ENCODE measurements around the gene NXT1. TPM values are rescaled to one million over a fixed set of nuclear protein-coding genes. Genes with fewer than 3 reads are reported as not detected.

Gene NXT1
- total RNA-seq, 2 experiments from 2014 or later: 34.4 to 35.5 TPM

GRCh38 chr20:23332467-23332866, 18.1 kb upstream of the NXT1 start:
- POLR2A ChIA-PET: no interaction called here
- Mint-ChIP-seq H3K4me3 (no peak overlapping the region), H3K9me3 (ENCODE audit: low read depth) (no peaks in the 10 kb centered on the region), H3K27ac (no peak overlapping the region), H3K27me3 (no peaks in the 10 kb centered on the region), H3K36me3 (ENCODE audit: low read depth) (no peaks in the 10 kb centered on the region), H3K4me1 (no peaks in the 10 kb centered on the region)
- CTCF ChIA-PET: no interaction called here
- ATAC-seq: no peak
- DNase-seq: no peak
- intact Hi-C loops (cut with DNase I, micrococcal nuclease): no loop called here

DNA sequence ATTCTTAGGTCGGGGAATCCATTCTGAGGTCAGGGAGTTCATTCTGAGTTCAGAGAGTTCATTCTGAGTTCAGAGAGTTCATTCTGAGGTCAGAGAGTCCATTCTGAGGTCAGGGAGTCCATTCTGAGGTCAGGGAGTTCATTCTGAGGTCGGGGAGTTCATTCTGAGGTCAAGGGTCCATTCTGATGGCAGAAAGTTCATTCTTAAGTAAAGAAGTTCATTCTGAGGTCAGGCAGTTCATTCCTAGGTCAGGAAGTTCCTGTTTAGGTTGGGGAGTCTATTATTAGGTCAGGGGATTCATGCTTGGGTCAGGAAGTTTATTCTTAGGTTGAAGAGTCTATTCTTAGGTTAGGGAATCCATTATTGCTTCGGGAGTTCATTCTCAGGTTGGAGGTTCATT, 16.5 kb upstream of the NXT1 start:
- CTCF ChIA-PET: no interaction called here
- Mint-ChIP-seq H3K36me3 (ENCODE audit: low read depth) (no peaks in the 10 kb centered on the region), H3K4me3 (no peak overlapping the region), H3K9me3 (ENCODE audit: low read depth) (no peaks in the 10 kb centered on the region), H3K27me3 (no peaks in the 10 kb centered on the region), H3K27ac (no peak overlapping the region), H3K4me1 (no peaks in the 10 kb centered on the region)
- POLR2A ChIA-PET: no interaction called here
- ATAC-seq: no peak
- no peak for DNase-seq
- intact Hi-C loops (cut with DNase I, micrococcal nuclease): no loop called here

DNA sequence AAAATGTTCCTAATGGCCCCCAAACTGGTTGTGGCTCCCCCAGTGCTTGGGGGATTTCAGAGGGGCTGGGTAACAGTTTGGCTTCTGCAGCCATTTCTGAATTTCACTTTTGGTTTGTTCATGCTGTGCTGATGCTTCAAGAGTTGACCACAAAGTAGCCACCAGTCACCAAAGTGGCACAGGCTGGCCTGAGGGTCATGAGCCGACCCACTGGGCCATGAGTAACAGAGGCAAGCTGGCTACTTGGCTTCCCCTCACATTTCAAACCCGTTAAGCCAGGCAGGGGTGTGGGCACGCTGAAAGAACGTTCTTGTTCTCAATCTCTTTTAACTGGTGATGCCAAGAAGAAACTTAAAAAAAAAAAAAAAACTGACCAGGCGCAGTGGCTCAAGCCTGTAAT, 15.1 kb upstream of the NXT1 start:
- Mint-ChIP-seq H3K36me3 (ENCODE audit: low read depth) (no peaks in the 10 kb centered on the region), H3K9me3 (ENCODE audit: low read depth) (no peaks in the 10 kb centered on the region), H3K27me3 (no peaks in the 10 kb centered on the region), H3K27ac (no peak overlapping the region), H3K4me3 (no peak overlapping the region), H3K4me1 (no peaks in the 10 kb centered on the region)
- intact Hi-C loops (cut with DNase I, micrococcal nuclease): no loop called here
- CTCF ChIA-PET: no interaction called here
- ATAC-seq (no peak), DNase-seq (no peak)
- POLR2A ChIA-PET: no interaction called here

- Mint-ChIP-seq H3K27ac (no peak overlapping the region), H3K9me3 (ENCODE audit: low read depth) (no peaks in the 10 kb centered on the region), H3K4me1 (no peaks in the 10 kb centered on the region), H3K27me3 (no peaks in the 10 kb centered on the region), H3K4me3 (no peak overlapping the region), H3K36me3 (ENCODE audit: low read depth) (no peaks in the 10 kb centered on the region)
- ChIA-PET CTCF (no interaction called here), POLR2A (no interaction called here)
- intact Hi-C loops (cut with DNase I, micrococcal nuclease): no loop called here
- ATAC-seq (no peak), DNase-seq (no peak)
Observed at GRCh38 chr20:23336476-23336875, 14.1 kb upstream of the NXT1 start.

- H3K4me3 Mint-ChIP-seq: no peak overlapping the region
- no peaks in the 10 kb centered on the region for H3K9me3 Mint-ChIP-seq (ENCODE audit: low read depth)
- ATAC-seq (no peak), DNase-seq (no peak)
- no peaks in the 10 kb centered on the region for H3K36me3 Mint-ChIP-seq (ENCODE audit: low read depth)
- intact Hi-C loops (cut with DNase I, micrococcal nuclease): no loop called here
- ChIA-PET CTCF (no interaction called here), POLR2A (interaction anchor here (0.6 kb wide), 1 partner anchor 52 kb away, joined by 6 read pairs; no protein-coding TSS in a partner anchor)
- no peaks in the 10 kb centered on the region for H3K4me1 Mint-ChIP-seq
- no peak overlapping the region for H3K27ac Mint-ChIP-seq
- H3K27me3 Mint-ChIP-seq: no peaks in the 10 kb centered on the region
Observed at GRCh38 chr20:23337312-23337711, 13.3 kb upstream of the NXT1 start.

- ATAC-seq (no peak), DNase-seq (no peak)
- no peaks in the 10 kb centered on the region for H3K36me3 Mint-ChIP-seq (ENCODE audit: low read depth)
- no peaks in the 10 kb centered on the region for H3K27me3 Mint-ChIP-seq
- no peak overlapping the region for H3K4me3 Mint-ChIP-seq
- CTCF ChIA-PET: interaction anchor here (1.0 to 2.7 kb wide), 4 partner anchors 17 to 655 kb away, joined by 3 to 13 read pairs (median 4); no protein-coding TSS in a partner anchor
- POLR2A ChIA-PET: no interaction called here
- H3K9me3 Mint-ChIP-seq (ENCODE audit: low read depth): no peaks in the 10 kb centered on the region
- intact Hi-C loops (cut with DNase I, micrococcal nuclease): loop anchor here (1.0 to 10.0 kb wide), 4 partner anchors 285 to 1003 kb away; no protein-coding TSS in a partner anchor
- H3K4me1 Mint-ChIP-seq: no peaks in the 10 kb centered on the region
- no peak overlapping the region for H3K27ac Mint-ChIP-seq
Observed at GRCh38 chr20:23339986-23340385, 10.6 kb upstream of the NXT1 start.

DNA sequence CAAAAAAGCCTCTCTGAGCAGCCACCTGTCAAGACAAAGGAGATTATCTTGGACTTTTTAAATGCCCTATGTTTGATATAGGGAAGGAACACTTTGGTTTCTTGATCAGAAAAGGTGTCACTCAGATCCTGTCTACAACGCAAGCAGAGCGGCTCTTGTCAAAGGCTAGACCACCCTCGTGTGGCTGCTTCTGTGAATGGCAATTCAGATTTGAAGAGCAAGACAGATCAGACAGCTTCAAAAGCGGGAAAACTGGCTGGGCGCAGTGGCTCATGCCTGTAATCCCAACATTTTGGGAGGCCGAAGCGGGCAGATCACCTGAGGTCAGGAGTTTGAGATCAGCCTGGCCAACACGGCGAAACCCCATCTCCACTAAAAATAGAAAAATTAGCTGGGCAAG, 10.1 kb upstream of the NXT1 start:
- POLR2A ChIA-PET: no interaction called here
- peak; percentile 61 for DNase-seq
- Mint-ChIP-seq H3K9me3 (ENCODE audit: low read depth) (no peaks in the 10 kb centered on the region), H3K27me3 (no peaks in the 10 kb centered on the region), H3K36me3 (ENCODE audit: low read depth) (no peaks in the 10 kb centered on the region), H3K4me3 (no peak overlapping the region), H3K27ac (no peak overlapping the region), H3K4me1 (no peaks in the 10 kb centered on the region)
- peak; percentile 47 for ATAC-seq
- intact Hi-C loops (cut with DNase I, micrococcal nuclease): loop anchor here (1.0 to 10.0 kb wide), 4 partner anchors 286 to 1003 kb away; no protein-coding TSS in a partner anchor
- CTCF ChIA-PET: interaction anchor here (0.6 to 2.7 kb wide), 8 partner anchors 17 to 1000 kb away, joined by 3 to 13 read pairs (median 3); no protein-coding TSS in a partner anchor

DNA sequence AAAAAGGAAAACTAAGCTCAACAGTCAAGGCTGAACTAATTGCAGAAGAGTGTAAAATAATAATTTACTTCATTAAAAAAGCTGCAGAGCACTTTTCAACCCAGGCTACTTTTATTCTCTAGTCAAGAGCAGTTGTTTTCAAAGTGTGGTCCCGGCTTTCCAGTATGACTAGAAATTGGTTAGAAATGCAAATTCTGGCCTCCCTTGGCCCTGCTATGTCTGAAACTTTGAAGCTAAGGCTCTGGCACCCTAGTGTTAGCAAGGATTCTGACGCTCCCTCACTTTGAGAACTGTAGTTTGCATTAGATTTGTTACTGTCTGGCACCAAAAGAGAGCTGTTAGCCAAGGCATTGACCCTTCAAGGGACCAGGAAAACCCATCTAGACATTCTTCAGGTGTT, 9.5 kb upstream of the NXT1 start:
- ATAC-seq: no peak
- Mint-ChIP-seq H3K4me3 (no peak overlapping the region), H3K27ac (no peak overlapping the region), H3K27me3 (no peaks in the 10 kb centered on the region), H3K9me3 (ENCODE audit: low read depth) (no peaks in the 10 kb centered on the region), H3K36me3 (ENCODE audit: low read depth) (no peaks in the 10 kb centered on the region), H3K4me1 (no peaks in the 10 kb centered on the region)
- POLR2A ChIA-PET: no interaction called here
- no peak for DNase-seq
- CTCF ChIA-PET: interaction anchor here (0.6 to 2.7 kb wide), 7 partner anchors 18 to 1000 kb away, joined by 3 to 13 read pairs (median 3); no protein-coding TSS in a partner anchor
- intact Hi-C loops (cut with DNase I, micrococcal nuclease): loop anchor here (5.0 to 10.0 kb wide), 3 partner anchors 286 to 1004 kb away; no protein-coding TSS in a partner anchor

GRCh38 chr20:23343590-23343989, 7.0 kb upstream of the NXT1 start:
- DNase-seq (no peak), ATAC-seq (no peak)
- ChIA-PET POLR2A (no interaction called here), CTCF (interaction anchor here (0.6 kb wide), 1 partner anchor 14 kb away, joined by 3 read pairs; no protein-coding TSS in a partner anchor)
- H3K9me3 Mint-ChIP-seq (ENCODE audit: low read depth): no peaks in the 10 kb centered on the region
- H3K4me1 Mint-ChIP-seq: peaks cover under 1% of the 10 kb centered on the region
- H3K4me3 Mint-ChIP-seq: no peak overlapping the region
- no peaks in the 10 kb centered on the region for H3K27me3 Mint-ChIP-seq
- no peak overlapping the region for H3K27ac Mint-ChIP-seq
- intact Hi-C loops (cut with DNase I, micrococcal nuclease): loop anchor here (5.0 to 10.0 kb wide), 3 partner anchors 289 to 1006 kb away; no protein-coding TSS in a partner anchor
- no peaks in the 10 kb centered on the region for H3K36me3 Mint-ChIP-seq (ENCODE audit: low read depth)

GRCh38 chr20:23344336-23344735, 6.3 kb upstream of the NXT1 start:
- no peak overlapping the region for H3K4me3 Mint-ChIP-seq
- intact Hi-C loops (cut with DNase I, micrococcal nuclease): loop anchor here (5.0 to 10.0 kb wide), 3 partner anchors 290 to 1007 kb away; no protein-coding TSS in a partner anchor
- H3K9me3 Mint-ChIP-seq (ENCODE audit: low read depth): no peaks in the 10 kb centered on the region
- ATAC-seq (no peak), DNase-seq (no peak)
- ChIA-PET POLR2A (no interaction called here), CTCF (interaction anchor here (0.6 kb wide), 1 partner anchor 14 kb away, joined by 3 read pairs; no protein-coding TSS in a partner anchor)
- peaks cover 7% of the 10 kb centered on the region for H3K4me1 Mint-ChIP-seq
- no peaks in the 10 kb centered on the region for H3K27me3 Mint-ChIP-seq
- no peak overlapping the region for H3K27ac Mint-ChIP-seq
- H3K36me3 Mint-ChIP-seq (ENCODE audit: low read depth): no peaks in the 10 kb centered on the region

GRCh38 chr20:23346002-23346401, 4.6 kb upstream of the NXT1 start:
- POLR2A ChIA-PET: no interaction called here
- Mint-ChIP-seq H3K4me3 (no peak overlapping the region), H3K9me3 (ENCODE audit: low read depth) (no peaks in the 10 kb centered on the region), H3K4me1 (peaks cover 11% of the 10 kb centered on the region), H3K36me3 (ENCODE audit: low read depth) (no peaks in the 10 kb centered on the region), H3K27me3 (no peaks in the 10 kb centered on the region), H3K27ac (no peak overlapping the region)
- intact Hi-C loops (cut with DNase I, micrococcal nuclease): loop anchor here in 1 of 2 experiments (10.0 kb wide), 1 partner anchor 291 kb away; no protein-coding TSS in a partner anchor
- ATAC-seq: no peak
- CTCF ChIA-PET: interaction anchor here (1.4 kb wide), 1 partner anchor 654 kb away, joined by 4 read pairs; no protein-coding TSS in a partner anchor
- no peak for DNase-seq

DNA sequence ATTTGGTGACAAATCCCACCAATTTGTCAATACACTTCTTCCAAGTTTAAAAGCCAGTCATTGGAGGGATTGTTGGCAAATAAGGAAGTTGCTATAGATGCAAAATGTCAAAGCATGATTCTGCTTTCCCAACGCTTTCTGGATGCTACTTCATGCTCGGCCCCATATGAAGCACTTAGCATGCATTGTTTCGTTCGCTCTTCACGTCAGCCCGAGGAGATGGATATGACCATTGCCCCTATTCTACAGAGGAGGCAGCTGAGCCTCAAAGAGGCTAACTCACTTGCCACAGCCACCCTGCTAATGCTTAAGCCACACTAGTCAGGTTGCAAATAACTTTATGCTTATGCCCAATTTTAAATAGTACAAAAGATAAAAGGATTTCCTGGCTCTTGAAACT, 2.8 kb upstream of the NXT1 start:
- DNase-seq: no peak
- peaks cover 4% of the 10 kb centered on the region for H3K36me3 Mint-ChIP-seq (ENCODE audit: low read depth)
- H3K27me3 Mint-ChIP-seq: no peaks in the 10 kb centered on the region
- no peaks in the 10 kb centered on the region for H3K9me3 Mint-ChIP-seq (ENCODE audit: low read depth)
- CTCF ChIA-PET: interaction anchor here (1.0 to 2.1 kb wide), 2 partner anchors 69 to 74 kb away, joined by 4 to 7 read pairs; partner anchors contain the start of gene NAPB
- H3K27ac Mint-ChIP-seq: no peak overlapping the region
- H3K4me1 Mint-ChIP-seq: peaks cover 20% of the 10 kb centered on the region
- intact Hi-C loops (cut with DNase I, micrococcal nuclease): loop anchor here in 1 of 2 experiments (2.0 to 10.0 kb wide), 2 partner anchors 73 to 293 kb away; partner anchors contain the start of gene NAPB
- POLR2A ChIA-PET: no interaction called here
- ATAC-seq: no peak
- H3K4me3 Mint-ChIP-seq: no peak overlapping the region
